Spleen (tissue), 11 donors: ENCODE results near the gene OCIAD1. TPM values are rescaled to one million over a fixed set of nuclear protein-coding genes. Genes with fewer than 3 reads are reported as not detected.
A peak's percentile ranks its signal among the peaks of the same experiment; 100 is the strongest.

Experiments used
- DNase-seq: peaks from one replicate; pipeline ENCODE4 v3.0.0-alpha.2; 2020
- H3K27ac ChIP-seq, 8 donors: fragments of 200-600 bp; sonication (generic) in 7 of 8; 1 replicate in 4 of 8; 2 replicates in 4 of 8; pipeline versions ENCODE4 v1.5.0 to v1.8.0; 2016 to 2021; ENCODE audit warnings: inconsistent platforms in 4 of 8, mild to moderate bottlenecking in 4 of 8, moderate library complexity in 1 of 8
- H3K27me3 ChIP-seq, 7 donors: fragments of 200-600 bp; sonication (generic) in 6 of 7; replicated peaks in 1 of 7; 1 replicate in 4 of 7; 2 replicates in 3 of 7; pipeline versions ENCODE4 v1.5.0 to v1.8.0; 2016 to 2021; ENCODE audit warnings: inconsistent platforms in 3 of 7, mild to moderate bottlenecking in 1 of 7
- H3K36me3 ChIP-seq, 6 donors: fragments of 200-600 bp; sonication (generic) in 5 of 6; 1 replicate in 4 of 6; 2 replicates in 2 of 6; pipeline versions ENCODE4 v1.5.0 to v1.8.0; 2016 to 2021; ENCODE audit warnings: inconsistent platforms in 2 of 6
- H3K4me1 ChIP-seq, 6 donors: fragments of 200-600 bp; sonication (generic) in 5 of 6; 1 replicate in 3 of 6; 2 replicates in 3 of 6; pipeline versions ENCODE4 v1.5.0 to v1.8.0; 2016 to 2021; ENCODE audit warnings: inconsistent platforms in 3 of 6
- H3K4me3 ChIP-seq, 8 donors: fragments of 200-600 bp; sonication (generic) in 7 of 8; 1 replicate in 4 of 8; 2 replicates in 4 of 8; pipeline versions ENCODE4 v1.5.0 to v1.8.0; 2016 to 2021; ENCODE audit warnings: inconsistent platforms in 4 of 8, mild to moderate bottlenecking in 4 of 8, moderate library complexity in 2 of 8
- H3K9me3 ChIP-seq, 8 donors: fragments of 200-600 bp; sonication (generic) in 7 of 8; 1 replicate in 4 of 8; 2 replicates in 4 of 8; pipeline versions ENCODE4 v1.5.0 to v1.8.0; 2016 to 2021; ENCODE audit warnings: inconsistent platforms in 4 of 8
- POLR2A ChIP-seq, 3 donors: fragments of 450-650 bp; IDR thresholded peaks; one replicate each; pipeline ENCODE4 v1.5.1; 2017; ENCODE audit warnings: antibody characterized with exemption in 3 of 3, mild to moderate bottlenecking in 1 of 3
- POLR2AphosphoS5 ChIP-seq, 3 donors: sonication (generic); formaldehyde crosslinking; IDR thresholded peaks; one replicate each; pipeline ENCODE4 v1.5.1; 2017; ENCODE audit warnings: antibody characterized with exemption in 3 of 3
- WGBS, 5 donors: extraction: QIAGEN DNeasy Blood & Tissue Kit in 3 of 5; methylation state at CpG; one replicate each; pipeline versions ENCODE4 v1.1.5 to v1.1.7; 2013 to 2018; 5-methylcytosine and 5-hydroxymethylcytosine counted together
- intact Hi-C: fragments of 100-400 bp; cut with DNase I; formaldehyde crosslinking; loops from one replicate; pipeline ENCODE4 v1.15.0; 2023; ENCODE audit warnings: low total_unique reads
- polyA plus RNA-seq, 3 donors: library from polyadenylated mRNA; stranded (reverse); fragments of 200-250 nt; gene quantifications; one replicate each; pipeline ENCODE4 v1.2.1, GENCODE V29; 2013
- total RNA-seq, 7 donors: library from RNA; depleted of rRNA in 3 of 7; stranded (reverse); fragments of >200 nt in 3 of 7; fragmentation: NEBNext Ultra II Directional in 4 of 7; extraction: Animal tissue kit (Norgen Biotek cat#: 25700) in 4 of 7; gene quantifications; one replicate each; pipeline versions ENCODE4 v1.1.0 to v1.2.1, GENCODE V29; 2016 to 2021
- TF ChIP-seq, protein P1 (sequence below), 11 experiments: fragments of 200-600 bp in 7 of 11; fragments of 450-650 bp in 4 of 11; sonication (generic) in 4 of 11; IDR thresholded peaks in 8 of 11; conservative IDR thresholded peaks in 3 of 11; 1 replicate in 7 of 11; 2 replicates in 4 of 11; pipeline versions ENCODE4 v1.4.0 to v1.8.0; 2016 to 2021; ENCODE audit warnings: antibody characterized with exemption in 11 of 11, inconsistent platforms in 4 of 11, mild to moderate bottlenecking in 1 of 11
- donor health status: healthy with polysubstance abuse.
- donor health status: DM: no; HTN: no; CAD: no; lungs with moderate emphysema.
- donor health status: DM: no; HTN: no; CAD: no.
- donor health status: Bipolar disorder and iron deficiency.
- donor health status: healthy.
- donor health status: DM: no; HTN: no; CAD: no.
- donor health status: DM: yes; HTN: yes; CAD: no.

OCIAD1 gene
- total and polyA plus RNA-seq, 10 donors, result 86.7 to 114 (median 98.6) TPM

- WGBS, 5 donors, result 64 to 73% (median 68%) methylated on average over 5 of the region's 5 CpGs
Measured at GRCh38 chr4:48792348-48793006, 38.4 kb upstream of the OCIAD1 start.

DNA sequence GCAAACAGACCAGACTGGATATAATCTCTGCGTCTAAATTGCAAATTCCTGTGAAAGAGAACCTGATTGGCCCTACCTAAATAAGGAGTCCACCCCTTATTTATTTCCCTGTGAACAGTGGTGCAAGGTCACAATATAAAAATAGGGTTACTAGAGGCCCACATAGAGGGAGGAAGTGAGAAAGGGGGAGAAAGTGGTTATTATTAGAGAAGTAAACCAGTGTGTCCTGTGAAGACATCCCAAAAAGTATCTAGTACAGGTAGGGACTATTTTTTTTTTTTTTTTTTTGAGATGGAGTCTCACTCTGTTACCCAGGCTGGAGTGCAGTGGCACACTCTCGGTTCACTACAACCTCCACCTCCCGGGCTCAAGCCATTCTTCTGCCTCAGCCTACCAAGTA lies 35.8 kb upstream of the OCIAD1 start:
- Histone ChIP-seq H3K36me3 (no peaks in the 10 kb centered on the region), H3K4me3 (no peak overlapping the region), H3K27ac (no peak overlapping the region), H3K9me3 (no peaks in the 10 kb centered on the region), H3K4me1 (peaks cover 0 to 16% (median 2%) of the 10 kb centered on the region in 6 donors), H3K27me3 (no peaks in the 10 kb centered on the region)
- no peak for TF ChIP-seq POLR2AphosphoS5 (IDR thresholded peaks at IDR 0.05)
- TF ChIP-seq, protein P1, sequence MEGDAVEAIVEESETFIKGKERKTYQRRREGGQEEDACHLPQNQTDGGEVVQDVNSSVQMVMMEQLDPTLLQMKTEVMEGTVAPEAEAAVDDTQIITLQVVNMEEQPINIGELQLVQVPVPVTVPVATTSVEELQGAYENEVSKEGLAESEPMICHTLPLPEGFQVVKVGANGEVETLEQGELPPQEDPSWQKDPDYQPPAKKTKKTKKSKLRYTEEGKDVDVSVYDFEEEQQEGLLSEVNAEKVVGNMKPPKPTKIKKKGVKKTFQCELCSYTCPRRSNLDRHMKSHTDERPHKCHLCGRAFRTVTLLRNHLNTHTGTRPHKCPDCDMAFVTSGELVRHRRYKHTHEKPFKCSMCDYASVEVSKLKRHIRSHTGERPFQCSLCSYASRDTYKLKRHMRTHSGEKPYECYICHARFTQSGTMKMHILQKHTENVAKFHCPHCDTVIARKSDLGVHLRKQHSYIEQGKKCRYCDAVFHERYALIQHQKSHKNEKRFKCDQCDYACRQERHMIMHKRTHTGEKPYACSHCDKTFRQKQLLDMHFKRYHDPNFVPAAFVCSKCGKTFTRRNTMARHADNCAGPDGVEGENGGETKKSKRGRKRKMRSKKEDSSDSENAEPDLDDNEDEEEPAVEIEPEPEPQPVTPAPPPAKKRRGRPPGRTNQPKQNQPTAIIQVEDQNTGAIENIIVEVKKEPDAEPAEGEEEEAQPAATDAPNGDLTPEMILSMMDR (IDR thresholded peaks at IDR 0.05 in 8 of 11, conservative IDR thresholded peaks at IDR 0.05 in 3 of 11), result no peak
- TF ChIP-seq POLR2A (IDR thresholded peaks at IDR 0.05), result no peak
- no peak for DNase-seq
- 82 to 93% (median 87%) methylated on average over 3 of the region's 3 CpGs for whole genome bisulfite sequencing, 5 donors
- intact Hi-C loops, result no loop called here

More at GRCh38 chr4:48792348-48793006, 38.4 kb upstream of the OCIAD1 start:
- intact Hi-C loops, result no loop called here
- DNase-seq, result no peak
- H3K4me3 ChIP-seq, result no peak overlapping the region
- peaks cover 0 to 16% (median 2%) of the 10 kb centered on the region in 6 donors for H3K4me1 ChIP-seq
- H3K27ac ChIP-seq, result peak overlapping the region in 2 of 8 donors; percentile 14 to 25
- no peaks in the 10 kb centered on the region for H3K27me3 ChIP-seq
- H3K36me3 ChIP-seq, result no peaks in the 10 kb centered on the region
- TF ChIP-seq POLR2A (IDR thresholded peaks at IDR 0.05) (no peak), POLR2AphosphoS5 (IDR thresholded peaks at IDR 0.05) (no peak)
- TF ChIP-seq, protein P1 (IDR thresholded peaks at IDR 0.05 in 8 of 11, conservative IDR thresholded peaks at IDR 0.05 in 3 of 11), result no peak
- H3K9me3 ChIP-seq, result no peaks in the 10 kb centered on the region

GRCh38 chr4:48796191-48796926 lies 34.5 kb upstream of the OCIAD1 start:
- Histone ChIP-seq H3K9me3 (no peaks in the 10 kb centered on the region), H3K27ac (no peak overlapping the region), H3K4me1 (peaks cover 0 to 17% (median 2%) of the 10 kb centered on the region in 6 donors), H3K4me3 (no peak overlapping the region), H3K36me3 (no peaks in the 10 kb centered on the region), H3K27me3 (no peaks in the 10 kb centered on the region)
- TF ChIP-seq POLR2AphosphoS5 (IDR thresholded peaks at IDR 0.05) (no peak), POLR2A (IDR thresholded peaks at IDR 0.05) (no peak)
- TF ChIP-seq, protein P1 (IDR thresholded peaks at IDR 0.05 in 8 of 11, conservative IDR thresholded peaks at IDR 0.05 in 3 of 11), result no peak
- WGBS, 5 donors, result 73 to 84% (median 79%) methylated on average over 2 of the region's 2 CpGs
- intact Hi-C loops, result no loop called here
- DNase-seq, result no peak
